CD14-positive monocyte (primary cell): ENCODE measurements around the gene EXOSC10. TPM values are rescaled to one million over a fixed set of nuclear protein-coding genes. Genes with fewer than 3 reads are reported as not detected.

ENCODE experiments used
- DNase-seq, 3 donors: peaks; one replicate each; pipeline ENCODE4 v3.0.0-alpha.2; 2011 to 2022
- H2AFZ ChIP-seq: 2 replicates; pipeline ENCODE4 v1.6.0; 2012; ENCODE audit warnings: mild to moderate bottlenecking, low read depth, low read length, inconsistent platforms; ENCODE audit not compliant: insufficient read depth, poor library complexity, severe bottlenecking
- H3K27ac ChIP-seq, 2 donors: 1 replicate in 1 of 2; 2 replicates in 1 of 2; pipeline ENCODE4 v1.5.1; 2012 to 2013; ENCODE audit warnings: low read length in 2 of 2, control low read depth in 1 of 2, inconsistent platforms in 1 of 2, low read depth in 1 of 2, mild to moderate bottlenecking in 1 of 2
- H3K27me3 ChIP-seq, 2 donors: one replicate each; pipeline versions ENCODE4 v1.6.0 to v1.6.1; 2011 to 2013; ENCODE audit warnings: low read length in 2 of 2; ENCODE audit not compliant: control insufficient read depth in 2 of 2, insufficient read depth in 2 of 2
- H3K36me3 ChIP-seq, 2 donors: replicated peaks in 1 of 2; 1 replicate in 1 of 2; 2 replicates in 1 of 2; pipeline versions ENCODE4 v1.5.1 to v1.6.1; 2012 to 2013; ENCODE audit warnings: low read length in 2 of 2, control low read depth in 1 of 2, inconsistent platforms in 1 of 2, mild to moderate bottlenecking in 1 of 2; ENCODE audit not compliant: insufficient read depth in 2 of 2, control insufficient read depth in 1 of 2
- H3K4me1 ChIP-seq, 2 donors: 1 replicate in 1 of 2; 2 replicates in 1 of 2; pipeline versions ENCODE4 v1.5.1 to v1.6.1; 2012 to 2013; ENCODE audit warnings: low read length in 2 of 2, control low read depth in 1 of 2, inconsistent platforms in 1 of 2, mild to moderate bottlenecking in 1 of 2, moderate library complexity in 1 of 2; ENCODE audit not compliant: insufficient read depth in 2 of 2, control insufficient read depth in 1 of 2
- H3K4me2 ChIP-seq: replicated peaks from 2 replicates; pipeline ENCODE3; 2012; ENCODE audit warnings: low read length, moderate library complexity, mild to moderate bottlenecking; ENCODE audit not compliant: poor library complexity, severe bottlenecking; ENCODE audit errors: extremely low read depth
- H3K4me3 ChIP-seq, 3 experiments: fragments of 200-600 bp in 1 of 3; sonication (generic) in 1 of 3; replicated peaks in 1 of 3; 1 replicate in 2 of 3; 2 replicates in 1 of 3; pipeline ENCODE4 v1.5.1; 2011 to 2013; ENCODE audit warnings: low read length in 3 of 3, mild to moderate bottlenecking in 3 of 3, control low read depth in 2 of 3, low read depth in 2 of 3, inconsistent platforms in 1 of 3, moderate library complexity in 1 of 3
- H3K79me2 ChIP-seq: 2 replicates; pipeline ENCODE4 v1.6.0; 2012; ENCODE audit warnings: mild to moderate bottlenecking, control low read depth, inconsistent platforms, low read length, moderate library complexity; ENCODE audit not compliant: insufficient read depth
- H3K9ac ChIP-seq: 2 replicates; pipeline ENCODE4 v1.6.0; 2017; ENCODE audit warnings: low read length, mild to moderate bottlenecking; ENCODE audit not compliant: insufficient read depth, poor library complexity, severe bottlenecking
- H3K9me3 ChIP-seq, 2 donors: replicated peaks in 1 of 2; 1 replicate in 1 of 2; 2 replicates in 1 of 2; pipeline versions ENCODE4 v1.5.1 to v1.6.1; 2012 to 2013; ENCODE audit warnings: low read length in 2 of 2, control low read depth in 1 of 2; ENCODE audit not compliant: control insufficient read depth in 1 of 2, insufficient read depth in 1 of 2
- H4K20me1 ChIP-seq: 2 replicates; pipeline ENCODE4 v1.6.0; 2012; ENCODE audit warnings: mild to moderate bottlenecking, low read length, control low read depth, moderate library complexity; ENCODE audit not compliant: insufficient read depth
- H3K27ac Mint-ChIP-seq, 7 donors: one replicate each; pipeline ENCODE4 v1.8.0; 2020; ENCODE audit warnings: mild to moderate bottlenecking in 7 of 7, mixed read lengths in 7 of 7, moderate library complexity in 6 of 7, inconsistent platforms in 2 of 7
- H3K27me3 Mint-ChIP-seq, 3 donors: one replicate each; pipeline ENCODE4 v1.8.0; 2021 to 2022; ENCODE audit warnings: low read depth in 3 of 3, mild to moderate bottlenecking in 3 of 3, mixed read lengths in 3 of 3, moderate library complexity in 3 of 3, inconsistent platforms in 1 of 3
- H3K36me3 Mint-ChIP-seq, 2 donors: one replicate each; pipeline ENCODE4 v1.8.0; 2020; ENCODE audit warnings: mixed read lengths in 2 of 2, inconsistent platforms in 1 of 2, mild to moderate bottlenecking in 1 of 2
- H3K4me1 Mint-ChIP-seq: one replicate; pipeline ENCODE4 v1.8.0; 2020; ENCODE audit warnings: mild to moderate bottlenecking, mixed read lengths
- H3K4me3 Mint-ChIP-seq, 2 donors: one replicate each; pipeline ENCODE4 v1.8.0; 2020; ENCODE audit warnings: mild to moderate bottlenecking in 2 of 2, mixed read lengths in 2 of 2, moderate library complexity in 1 of 2
- H3K9me3 Mint-ChIP-seq, 7 donors: one replicate each; pipeline ENCODE4 v1.8.0; 2020 to 2022; ENCODE audit warnings: mixed read lengths in 7 of 7, mild to moderate bottlenecking in 6 of 7, moderate library complexity in 6 of 7, inconsistent platforms in 2 of 7
- CTCF ChIP-seq: fragments of 200-600 bp; IDR thresholded peaks from one replicate; pipeline ENCODE4 v1.8.0; 2022; ENCODE audit warnings: antibody characterized with exemption, mild to moderate bottlenecking
- WGBS: methylation state at CpG from one replicate; pipeline ENCODE4 v1.1.5; 2013; ENCODE audit warnings: missing lambda C conversion rate; ENCODE audit not compliant: insufficient coverage; 5-methylcytosine and 5-hydroxymethylcytosine counted together
- intact Hi-C, 2 donors: fragments of 100-400 bp; cut with micrococcal nuclease; formaldehyde crosslinking; loops; one replicate each; pipeline versions ENCODE4 v1.15.0 to v1.15.1; 2023
- polyA plus RNA-seq, 3 donors: library from polyadenylated mRNA; depleted of rRNA in 1 of 3; unstranded in 2 of 3; stranded (reverse) in 1 of 3; fragments of 300-500 nt in 2 of 3; fragments of >200 nt in 1 of 3; fragmentation: Illumina TruSeq in 2 of 3; gene quantifications; 1 replicate in 2 of 3; 2 replicates in 1 of 3; pipeline ENCODE4 v1.2.3, GENCODE V29; 2012 to 2021

EXOSC10 gene
- polyA plus RNA-seq, 3 donors, result 24.0 to 66.3 (median 27.4) TPM

DNA sequence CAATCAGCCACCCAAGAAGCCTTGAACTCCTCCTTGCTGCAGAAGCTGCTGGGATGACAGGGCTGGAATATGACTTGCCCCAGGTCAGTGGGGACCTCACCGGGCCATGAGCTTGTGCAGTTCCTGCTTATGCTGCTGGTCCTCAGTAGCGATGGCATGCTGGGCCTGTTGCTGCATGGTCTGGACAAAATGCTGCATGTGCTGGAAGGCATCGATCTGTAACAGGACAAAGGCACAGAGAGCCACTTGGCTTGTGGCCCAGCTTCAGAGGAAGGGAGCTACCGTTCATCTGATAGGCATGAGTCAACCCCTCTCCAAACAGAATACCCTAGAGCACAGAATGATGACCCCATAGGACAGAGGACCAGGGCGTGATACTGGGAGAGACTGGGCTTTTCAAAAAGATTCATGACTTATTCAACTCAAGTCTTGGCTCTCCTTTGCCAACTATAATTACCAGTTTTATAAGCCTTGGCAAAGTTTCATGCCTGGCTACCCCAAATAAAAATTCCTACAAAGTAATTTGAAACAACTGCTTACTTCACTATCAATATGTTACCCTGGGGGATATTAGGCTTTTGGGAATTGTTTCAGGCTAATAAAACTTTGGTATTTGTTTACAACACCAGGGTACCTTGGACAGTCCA lies 34.7 kb upstream of the EXOSC10 start:
- H3K36me3 ChIP-seq, result peaks cover 93 to 97% of the 10 kb centered on the region in 2 donors
- 96% methylated on average over 5 of the region's 5 CpGs for WGBS
- H3K27ac Mint-ChIP-seq, result peak overlapping the region in 1 of 7 donors; percentile 4
- TF ChIP-seq CTCF, result no peak
- H3K9me3 ChIP-seq, result no peaks in the 10 kb centered on the region
- H3K4me3 Mint-ChIP-seq, result no peak overlapping the region
- H3K36me3 Mint-ChIP-seq, result peaks cover 80 to 93% of the 10 kb centered on the region in 2 donors
- no peaks in the 10 kb centered on the region for H3K4me1 ChIP-seq
- no peak overlapping the region for H3K4me3 ChIP-seq
- intact Hi-C loops, result no loop called here
- no peak for DNase-seq
- H3K9me3 Mint-ChIP-seq, result no peaks in the 10 kb centered on the region
- H3K4me2 ChIP-seq, result no peak overlapping the region
- no peaks in the 10 kb centered on the region for H4K20me1 ChIP-seq
- H3K27me3 Mint-ChIP-seq, result peaks cover 0 to 4% (median 0%) of the 10 kb centered on the region in 3 donors
- H3K9ac ChIP-seq, result no peak overlapping the region
- H3K79me2 ChIP-seq, result no peaks in the 10 kb centered on the region
- no peaks in the 10 kb centered on the region for H3K4me1 Mint-ChIP-seq
- no peaks in the 10 kb centered on the region for H3K27me3 ChIP-seq
- no peak overlapping the region for H2AFZ ChIP-seq
- no peak overlapping the region for H3K27ac ChIP-seq

GRCh38 chr1:11132563-11133293 lies 33.1 kb upstream of the EXOSC10 start:
- H3K9me3 Mint-ChIP-seq, result no peaks in the 10 kb centered on the region
- TF ChIP-seq CTCF, result no peak
- intact Hi-C loops, result no loop called here
- peaks cover 81 to 93% of the 10 kb centered on the region in 2 donors for H3K36me3 Mint-ChIP-seq
- Histone ChIP-seq H3K4me1 (no peaks in the 10 kb centered on the region), H3K4me3 (no peak overlapping the region), H2AFZ (no peak overlapping the region), H3K4me2 (no peak overlapping the region), H3K9ac (no peak overlapping the region), H3K27ac (no peak overlapping the region), H4K20me1 (no peaks in the 10 kb centered on the region), H3K27me3 (no peaks in the 10 kb centered on the region), H3K36me3 (peaks cover 93 to 97% of the 10 kb centered on the region in 2 donors), H3K79me2 (no peaks in the 10 kb centered on the region), H3K9me3 (no peaks in the 10 kb centered on the region)
- no peak overlapping the region for H3K4me3 Mint-ChIP-seq
- DNase-seq, result no peak
- peaks cover 0 to 4% (median 0%) of the 10 kb centered on the region in 3 donors for H3K27me3 Mint-ChIP-seq
- no peak overlapping the region for H3K27ac Mint-ChIP-seq
- H3K4me1 Mint-ChIP-seq, result no peaks in the 10 kb centered on the region
- WGBS, result 97% methylated on average over 6 of the region's 8 CpGs
